OCI-LY7 (cell line): ENCODE data around the gene C12orf75.

ENCODE experiments used
- EZH2phosphoT487 ChIP-seq: fragments of 200-600 bp; sonication (generic); IDR thresholded peaks from 2 replicates; pipeline ENCODE4 v1.6.1; 2018; ENCODE audit warnings: low read depth, borderline replicate concordance, mild to moderate bottlenecking, mixed run types, antibody characterized with exemption, low read length, moderate library complexity, mixed read lengths
- TF ChIP-seq, protein P1 (sequence below): fragments of 200-600 bp; sonication (generic); conservative IDR thresholded peaks from 2 replicates; pipeline ENCODE4 v1.5.1; 2014; ENCODE audit warnings: mild to moderate bottlenecking, antibody characterized with exemption, low read length, moderate library complexity, mixed read lengths

GRCh38 chr12:105288311-105288996, 42.0 kb upstream of the C12orf75 start:
- TF ChIP-seq, protein P1, sequence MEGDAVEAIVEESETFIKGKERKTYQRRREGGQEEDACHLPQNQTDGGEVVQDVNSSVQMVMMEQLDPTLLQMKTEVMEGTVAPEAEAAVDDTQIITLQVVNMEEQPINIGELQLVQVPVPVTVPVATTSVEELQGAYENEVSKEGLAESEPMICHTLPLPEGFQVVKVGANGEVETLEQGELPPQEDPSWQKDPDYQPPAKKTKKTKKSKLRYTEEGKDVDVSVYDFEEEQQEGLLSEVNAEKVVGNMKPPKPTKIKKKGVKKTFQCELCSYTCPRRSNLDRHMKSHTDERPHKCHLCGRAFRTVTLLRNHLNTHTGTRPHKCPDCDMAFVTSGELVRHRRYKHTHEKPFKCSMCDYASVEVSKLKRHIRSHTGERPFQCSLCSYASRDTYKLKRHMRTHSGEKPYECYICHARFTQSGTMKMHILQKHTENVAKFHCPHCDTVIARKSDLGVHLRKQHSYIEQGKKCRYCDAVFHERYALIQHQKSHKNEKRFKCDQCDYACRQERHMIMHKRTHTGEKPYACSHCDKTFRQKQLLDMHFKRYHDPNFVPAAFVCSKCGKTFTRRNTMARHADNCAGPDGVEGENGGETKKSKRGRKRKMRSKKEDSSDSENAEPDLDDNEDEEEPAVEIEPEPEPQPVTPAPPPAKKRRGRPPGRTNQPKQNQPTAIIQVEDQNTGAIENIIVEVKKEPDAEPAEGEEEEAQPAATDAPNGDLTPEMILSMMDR: peak; percentile 65
- TF ChIP-seq EZH2phosphoT487: no peak
